Caco-2 (cell line): ENCODE measurements around the gene PRKCI. TPM values are rescaled to one million over a fixed set of nuclear protein-coding genes. Genes with fewer than 3 reads are reported as not detected.

Source experiments
- BruUV-seq: library from RNA; stranded (reverse); fragments of 400-500 nt; replicated peaks from 2 replicates; lab custom pipeline; 2021; lab: Mats Ljungman, UMichigan
- CTCF ChIA-PET: fragments of 300-600 bp; sonication (Branson Sonifier 250); formaldehyde crosslinking; loops from one replicate; lab custom pipeline; 2022; ENCODE audit warnings: antibody characterized with exemption; lab: Charles Lee
- POLR2A ChIA-PET: fragments of 300-600 bp; sonication (Branson Sonifier 250); formaldehyde crosslinking; loops from one replicate; lab custom pipeline; 2022; ENCODE audit warnings: antibody characterized with exemption; lab: Charles Lee
- DNase-seq, 2 experiments: peaks; one replicate each; pipeline versions ENCODE4 v3.0.0 to v3.0.0-alpha.2; 2020 to 2022
- H3K27me3 ChIP-seq: replicated peaks from 2 replicates; pipeline ENCODE4 v1.6.0; 2011; ENCODE audit warnings: low read length; ENCODE audit not compliant: control insufficient read depth, insufficient read depth
- H3K36me3 ChIP-seq: 2 replicates; pipeline ENCODE4 v1.5.1; 2011; ENCODE audit warnings: low read length; ENCODE audit not compliant: control insufficient read depth, insufficient read depth
- H3K4me1 ChIP-seq: fragments of 250-450 bp; sonication (Bioruptor Pico); 2 replicates; pipeline ENCODE4 v1.5.1; 2020; ENCODE audit warnings: mild to moderate bottlenecking
- H3K4me3 ChIP-seq: 2 replicates; pipeline ENCODE4 v1.5.1; 2011; ENCODE audit warnings: low read depth, mild to moderate bottlenecking, control low read depth, low read length
- H3K9me3 ChIP-seq: fragments of 250-450 bp; sonication (Bioruptor Pico); 2 replicates; pipeline ENCODE4 v1.5.1; 2020; ENCODE audit warnings: mild to moderate bottlenecking, moderate library complexity
- H3K27ac Mint-ChIP-seq: one replicate; pipeline ENCODE4 v1.8.0; 2022; ENCODE audit warnings: mixed read lengths; ENCODE audit not compliant: unreplicated experiment
- H3K27me3 Mint-ChIP-seq: one replicate; pipeline ENCODE4 v1.8.0; 2022; ENCODE audit warnings: mixed read lengths; ENCODE audit not compliant: insufficient read depth, unreplicated experiment
- H3K36me3 Mint-ChIP-seq: one replicate; pipeline ENCODE4 v1.8.0; 2022; ENCODE audit warnings: mild to moderate bottlenecking, mixed read lengths; ENCODE audit not compliant: insufficient read depth, unreplicated experiment
- H3K4me1 Mint-ChIP-seq: one replicate; pipeline ENCODE4 v1.8.0; 2022; ENCODE audit warnings: low read depth, mixed read lengths; ENCODE audit not compliant: unreplicated experiment
- H3K4me3 Mint-ChIP-seq: one replicate; pipeline ENCODE4 v1.8.0; 2022; ENCODE audit warnings: mild to moderate bottlenecking, moderate library complexity, mixed read lengths; ENCODE audit not compliant: unreplicated experiment
- H3K9me3 Mint-ChIP-seq: one replicate; pipeline ENCODE4 v1.8.0; 2022; ENCODE audit warnings: mixed read lengths; ENCODE audit not compliant: unreplicated experiment
- CTCF ChIP-seq, 2 experiments: fragments of 200-600 bp in 1 of 2; IDR thresholded peaks; 1 replicate in 1 of 2; 2 replicates in 1 of 2; pipeline versions ENCODE4 v1.5.1 to v1.8.0; 2011 to 2022; ENCODE audit warnings: antibody characterized with exemption in 1 of 2, control low read depth in 1 of 2, inconsistent platforms in 1 of 2, low read depth in 1 of 2, low read length in 1 of 2, mild to moderate bottlenecking in 1 of 2, moderate library complexity in 1 of 2; ENCODE audit not compliant: insufficient read depth in 1 of 2, severe bottlenecking in 1 of 2, unreplicated experiment in 1 of 2
- intact Hi-C: fragments of 100-400 bp; cut with micrococcal nuclease; formaldehyde crosslinking; loops from one replicate; pipeline ENCODE4 v1.10.0; 2022; ENCODE audit not compliant: unreplicated experiment
- total RNA-seq: library from RNA; stranded (reverse); gene quantifications from 2 replicates; pipeline ENCODE4 v1.2.3, GENCODE V29; 2022

Gene PRKCI
- total RNA-seq, 1 experiment from 2014 or later = 45.8 TPM

DNA sequence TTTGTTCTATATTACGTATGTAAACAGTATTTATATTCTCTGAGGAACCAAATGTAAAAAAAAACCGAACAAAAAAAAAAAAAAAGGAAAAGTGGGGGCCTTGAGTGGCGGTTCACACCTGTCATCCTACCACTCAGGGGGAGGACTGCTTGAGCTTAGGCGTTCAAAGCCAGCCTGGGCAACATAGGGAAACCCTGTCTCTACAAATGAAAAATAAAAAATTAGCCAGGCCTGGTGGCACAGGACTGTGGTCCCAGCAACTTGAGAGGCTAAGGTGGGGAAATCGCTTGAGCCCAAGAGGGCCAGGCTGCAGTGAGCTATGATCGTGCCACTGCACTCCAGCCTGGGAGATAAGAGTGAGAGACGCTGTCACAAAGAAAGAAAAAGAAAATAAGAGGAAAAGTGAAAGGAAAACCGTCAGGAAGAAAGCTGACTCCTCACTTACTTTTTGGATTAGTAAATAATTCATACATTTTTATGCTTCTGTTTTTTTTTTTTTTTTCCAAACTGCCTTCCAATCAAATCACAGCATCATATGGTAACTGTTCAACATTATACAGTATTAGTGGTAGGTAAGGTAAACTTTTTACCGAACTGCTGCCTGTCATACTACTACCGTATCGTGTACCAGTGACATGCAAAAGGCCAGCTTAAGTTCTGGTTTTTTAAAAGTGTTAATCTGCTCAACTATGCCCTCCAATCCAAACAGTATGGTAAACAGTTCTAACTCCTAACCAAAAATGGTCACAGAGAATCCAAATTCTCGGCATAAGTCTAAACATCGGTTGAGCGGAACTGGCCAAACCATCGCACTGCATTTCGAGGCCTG is 41.9 kb upstream of the PRKCI start:
- Histone ChIP-seq H3K9me3 (no peaks in the 10 kb centered on the region), H3K4me1 (peaks cover 10% of the 10 kb centered on the region), H3K27me3 (no peaks in the 10 kb centered on the region), H3K4me3 (peak overlapping the region; percentile 54), H3K36me3 (no peaks in the 10 kb centered on the region; the same call in 1 of the 2 replicates)
- H3K4me1 Mint-ChIP-seq = peaks cover 12% of the 10 kb centered on the region
- TF ChIP-seq CTCF (IDR thresholded peaks at IDR 0.05; ENCODE audit: insufficient read depth in 1 of 2, low read depth in 1 of 2, low read length in 1 of 2, severe bottlenecking in 1 of 2, unreplicated experiment in 1 of 2) = no peak
- H3K27me3 Mint-ChIP-seq = no peaks in the 10 kb centered on the region
- no peaks in the 10 kb centered on the region for H3K9me3 Mint-ChIP-seq
- ChIA-PET POLR2A (interaction anchor here (0.6 to 0.7 kb wide), 2 partner anchors 177 to 576 kb away, joined by 3 to 7 read pairs; partner anchors contain the start of gene SKIL), CTCF (interaction anchor here (0.7 kb wide), 1 partner anchor 381 kb away, joined by 7 read pairs; no protein-coding TSS in a partner anchor)
- peaks cover 42% of the 10 kb centered on the region for H3K36me3 Mint-ChIP-seq
- H3K4me3 Mint-ChIP-seq = peak overlapping the region; percentile 95
- H3K27ac Mint-ChIP-seq = peak overlapping the region; percentile 97
- intact Hi-C loops = loop anchor here (2.0 to 10.0 kb wide), 2 partner anchors 95 to 177 kb away; partner anchors contain the start of gene SKIL
- TSS peak; percentile 36 for BruUV-seq
- DNase-seq = no peak

- Histone ChIP-seq H3K4me1 (peaks cover 10% of the 10 kb centered on the region), H3K4me3 (peak within 1 kb of the TSS; percentile 54), H3K36me3 (no peaks in the 10 kb centered on the region), H3K9me3 (no peaks in the 10 kb centered on the region), H3K27me3 (no peaks in the 10 kb centered on the region)
- no TSS peak for BruUV-seq
- intact Hi-C loops = loop anchor here (1.0 to 10.0 kb wide), 3 partner anchors 41 to 176 kb away; partner anchors contain the start of genes PRKCI and SKIL
- Mint-ChIP-seq H3K27ac (peak within 1 kb of the TSS; percentile 97), H3K4me3 (peak within 1 kb of the TSS; percentile 95), H3K27me3 (no peaks in the 10 kb centered on the region), H3K4me1 (peaks cover 12% of the 10 kb centered on the region), H3K36me3 (peaks cover 35% of the 10 kb centered on the region), H3K9me3 (no peaks in the 10 kb centered on the region)
- peak; percentile 93 to 95 for DNase-seq
- POLR2A ChIA-PET = no interaction called here
- CTCF ChIA-PET = interaction anchor here (0.6 kb wide), 1 partner anchor 349 kb away, joined by 4 read pairs; no protein-coding TSS in a partner anchor
- peak in 1 of 2 experiments; percentile 8 for TF ChIP-seq CTCF (IDR thresholded peaks at IDR 0.05; ENCODE audit: insufficient read depth in 1 of 2, low read depth in 1 of 2, low read length in 1 of 2, severe bottlenecking in 1 of 2, unreplicated experiment in 1 of 2)
Measured at GRCh38 chr3:170180908-170181885, 41.0 kb upstream of the PRKCI start, which contains the start of gene PHC3. Gene PHC3, minus strand, starts transcription at chr3:170181733. Its CDS starts 18 bp downstream, at chr3:170181715.
